GM12864 (cell line): ENCODE results near the gene ROR1.

Experiments
- DNase-seq: peaks from one replicate; pipeline ENCODE4 v3.0.0-alpha.2; 2011; ENCODE audit warnings: low read depth
- H3K4me3 ChIP-seq: 2 replicates; pipeline ENCODE4 v1.5.1; 2011; ENCODE audit warnings: mild to moderate bottlenecking, low read depth, low read length, control low read depth
- CTCF ChIP-seq: IDR thresholded peaks from 2 replicates; pipeline ENCODE4 v1.5.1; 2011; ENCODE audit warnings: low read depth, mild to moderate bottlenecking, moderate library complexity, low read length, control low read depth, inconsistent platforms; ENCODE audit errors: missing control alignments

Gene ROR1

DNA sequence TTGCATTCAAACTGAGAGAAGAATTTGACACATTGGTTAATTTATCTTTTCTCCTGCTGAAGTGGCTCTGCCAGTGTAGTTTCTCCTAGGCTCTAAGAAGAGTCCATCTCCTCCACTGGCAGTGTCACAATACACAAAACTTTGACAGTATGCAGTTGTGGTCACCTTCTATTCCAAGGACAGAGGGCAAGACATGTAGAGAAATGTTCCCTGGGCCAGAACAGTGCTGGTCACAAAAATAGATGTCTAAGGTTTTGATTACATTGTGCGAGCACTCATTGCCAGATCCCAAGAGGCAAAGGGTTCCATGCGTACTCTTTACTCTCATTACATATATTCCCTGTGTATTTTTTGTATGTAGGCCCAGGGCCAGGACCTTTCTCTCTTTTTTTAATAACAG is 281.5 kb downstream of the ROR1 start:
- TF ChIP-seq CTCF, result no peak
- no peak overlapping the region for H3K4me3 ChIP-seq
- DNase-seq, result no peak

GRCh38 chr1:64059556-64059955 is 285.7 kb downstream of the ROR1 start:
- no peak for TF ChIP-seq CTCF
- DNase-seq, result no peak
- no peak overlapping the region for H3K4me3 ChIP-seq

GRCh38 chr1:64060611-64061302 is 286.9 kb downstream of the ROR1 start:
- DNase-seq, result no peak
- no peak for TF ChIP-seq CTCF
- H3K4me3 ChIP-seq, result no peak overlapping the region

DNA sequence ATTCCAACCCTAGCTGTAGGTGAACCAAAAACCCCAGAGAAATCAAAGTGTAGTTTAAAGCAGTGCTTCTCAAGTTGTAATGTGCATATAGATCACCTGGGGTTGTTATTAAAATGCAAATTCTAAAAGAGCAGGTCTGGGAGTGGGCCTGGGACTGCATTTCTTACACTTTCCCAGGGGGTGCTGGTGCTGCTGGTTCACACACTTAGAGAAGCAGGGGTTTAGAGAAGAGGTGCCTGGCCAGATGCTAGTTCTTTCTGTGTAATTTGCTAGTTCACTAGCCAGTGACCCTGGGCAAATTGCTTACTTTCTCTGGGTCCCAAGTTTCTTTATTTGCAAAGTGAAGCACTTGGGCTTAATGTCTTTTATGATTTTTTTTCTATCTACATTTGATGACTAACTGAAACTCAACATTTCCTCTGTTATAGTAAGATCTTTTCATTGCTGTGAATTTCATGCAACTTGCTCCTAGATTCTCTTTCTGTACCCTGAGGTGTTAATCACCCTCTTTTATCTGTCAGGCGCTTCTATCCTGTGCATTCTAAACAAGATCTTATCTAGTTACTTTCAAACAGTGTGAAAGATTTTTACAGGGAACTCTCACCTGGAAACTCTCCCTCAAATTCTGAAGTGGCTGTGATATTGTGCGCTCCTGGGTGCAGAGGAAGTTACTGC is 287.8 kb downstream of the ROR1 start:
- DNase-seq, result no peak
- H3K4me3 ChIP-seq, result no peak overlapping the region
- no peak for TF ChIP-seq CTCF

DNA sequence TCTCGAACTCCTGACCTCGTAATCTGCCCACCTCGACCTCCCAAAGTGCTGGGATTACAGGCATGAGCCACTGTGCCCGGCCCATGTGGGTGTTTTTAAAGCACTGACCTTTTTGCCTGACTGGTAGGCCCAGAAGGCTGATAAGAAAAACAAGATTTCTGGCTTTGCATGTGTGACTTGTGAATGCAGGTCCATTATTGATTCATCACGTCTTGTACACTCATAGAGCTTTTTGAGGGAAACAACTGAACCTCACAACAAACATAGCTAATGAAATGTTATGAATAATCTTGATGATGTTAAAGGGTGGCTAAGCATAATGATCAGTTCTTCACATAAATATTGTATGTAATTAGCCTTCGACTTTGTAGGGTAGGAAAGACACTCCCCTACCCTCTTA is 288.7 kb downstream of the ROR1 start:
- no peak overlapping the region for H3K4me3 ChIP-seq
- TF ChIP-seq CTCF, result no peak
- DNase-seq, result no peak

DNA sequence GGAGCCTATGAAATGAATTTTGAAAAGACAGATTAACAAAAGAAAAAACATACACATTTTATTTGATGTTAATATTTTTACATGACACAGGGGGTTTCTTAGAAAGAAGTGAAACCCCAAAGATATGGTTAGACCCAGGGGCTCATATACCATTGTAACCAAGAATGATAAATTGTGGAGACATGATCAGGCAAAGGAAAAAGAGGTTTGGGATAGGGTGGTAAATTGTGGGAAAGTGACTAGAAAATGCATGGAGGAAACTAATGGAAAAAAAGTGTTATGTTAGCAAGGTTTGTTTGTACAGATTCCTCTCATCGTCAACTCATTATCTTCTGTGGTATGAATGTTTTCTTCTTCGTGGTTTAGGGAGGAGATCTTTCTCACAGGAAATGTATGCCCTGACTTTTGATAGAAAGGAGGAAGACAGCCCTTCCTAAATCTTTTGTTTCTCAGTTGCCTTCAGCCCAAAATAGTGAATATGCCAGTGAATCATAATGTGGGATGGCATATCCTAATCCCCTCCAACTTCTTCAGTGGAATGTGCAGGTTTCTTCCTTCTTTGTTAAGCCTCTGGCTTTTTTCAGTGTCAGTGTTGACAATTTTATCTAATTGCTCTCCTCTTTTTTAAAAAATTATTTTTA is 289.2 kb downstream of the ROR1 start:
- no peak overlapping the region for H3K4me3 ChIP-seq
- no peak for TF ChIP-seq CTCF
- no peak for DNase-seq
